Heart left ventricle (tissue), 13 donors: Measurements from ENCODE around the gene UBE2I.

Experiments used
- CTCF ChIP-seq, 12 donors: fragments of 200-600 bp; sonication (generic) in 4 of 12; IDR thresholded peaks; one replicate each; pipeline versions ENCODE4 v1.5.0 to v1.8.0; 2018 to 2022; ENCODE audit warnings: antibody characterized with exemption in 12 of 12, mild to moderate bottlenecking in 5 of 12
- POLR2A ChIP-seq, 2 donors: fragments of 450-650 bp; IDR thresholded peaks; one replicate each; pipeline ENCODE4 v1.6.1; 2017; ENCODE audit warnings: antibody characterized with exemption in 2 of 2, mild to moderate bottlenecking in 2 of 2, moderate library complexity in 2 of 2
- donor health status: ischemic (EF 13 %, LVEDD 7.1; RV severe dilation, severe dysfunction).
- donor health status: DM: no; HTN: yes; CAD: no.
- donor health status: DM: no; HTN: no; CAD: no.
- donor health status: ischemic (EF 25% LVEDD 6.9; RV normal size, moderate dysfunction).
- donor health status: ischemic (EF 25% LVEDD 5.7; RV mildly dilated, moderate dysfunction).
- donor health status: ischemic (EF 35%, LVEDD 5.7; RV mildly dilated, moderate dysfunction).
- donor health status: nonischemic (EF 11% LVEDD 7.7; RV severe dilation, severe dysfunction).
- donor health status: DM: yes; HTN: yes; CAD: no.
- donor health status: PGD.
- donor health status: ischemic (EF 29% LVEDD 5.4; RV normal size, mild dysfunction).
- donor health status: nonischemic (EF 23%, LVEDD 6.1; RV moderate dilation, normal function).

DNA sequence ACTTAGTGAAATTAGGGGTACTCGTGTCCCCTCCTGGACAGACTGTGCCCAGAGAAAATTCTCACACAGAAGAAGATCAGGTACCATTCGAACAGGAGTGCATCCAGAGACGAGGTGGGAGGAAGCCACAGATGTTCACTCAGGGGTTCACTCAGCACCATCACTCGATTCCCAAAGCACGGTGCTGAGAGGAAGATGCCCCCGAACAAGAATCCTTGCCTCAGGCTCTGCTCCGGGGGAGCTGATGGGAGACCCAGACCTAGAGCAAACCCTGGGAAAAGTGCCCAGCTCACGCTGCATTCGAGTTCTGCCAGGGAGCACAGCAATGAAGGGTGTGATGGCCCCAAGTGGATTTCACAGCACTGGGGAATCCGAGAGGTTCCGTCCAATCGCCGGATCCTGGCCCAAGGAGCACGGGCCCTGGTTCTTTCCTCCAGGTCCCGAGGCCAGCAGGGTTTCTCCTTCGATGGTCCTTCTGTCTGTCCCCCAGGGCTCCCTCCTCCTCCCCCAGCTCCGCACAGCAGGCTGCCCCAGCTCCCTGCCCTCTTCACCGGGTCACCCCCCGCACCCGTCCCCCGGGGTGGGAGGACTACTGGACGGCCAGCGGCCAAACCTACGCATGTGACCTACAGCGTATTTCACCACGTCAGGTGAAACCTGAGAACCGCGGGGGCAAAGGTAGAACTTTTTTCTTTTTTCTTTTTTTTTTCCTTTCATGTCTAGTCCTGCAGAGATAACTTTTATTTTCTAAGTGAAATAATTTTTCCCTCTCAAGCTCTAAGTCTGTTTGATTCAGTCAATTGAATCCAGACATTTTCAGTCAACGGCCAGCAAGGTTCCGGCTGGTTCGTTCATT lies 10.2 kb upstream of the UBE2I start:
- TF ChIP-seq CTCF (IDR thresholded peaks at IDR 0.05) = no peak
- TF ChIP-seq POLR2A (IDR thresholded peaks at IDR 0.05) = no peak
